Body of pancreas (tissue), 4 donors: ENCODE data around the gene TEPSIN. TPM values are rescaled to one million over a fixed set of nuclear protein-coding genes. Genes with fewer than 3 reads are reported as not detected.

Source experiments
- ATAC-seq: fragments of 150-250 bp; one replicate; pipeline ENCODE4 v1.9.1; 2016
- DNase-seq, 4 donors: peaks; one replicate each; pipeline ENCODE4 v3.0.0-alpha.2; 2019
- H3K27ac ChIP-seq, 4 donors: fragments of 200-600 bp; sonication (generic); 1 replicate in 3 of 4; 2 replicates in 1 of 4; pipeline versions ENCODE4 v1.5.1 to v1.6.1; 2016 to 2019; ENCODE audit warnings: mild to moderate bottlenecking in 1 of 4, mixed read lengths in 1 of 4, moderate library complexity in 1 of 4
- H3K27me3 ChIP-seq, 2 donors: fragments of 200-600 bp; sonication (generic); one replicate each; pipeline ENCODE4 v1.6.0; 2016; ENCODE audit warnings: mild to moderate bottlenecking in 1 of 2
- H3K36me3 ChIP-seq, 2 donors: fragments of 200-600 bp; sonication (generic); replicated peaks in 1 of 2; 2 replicates each; pipeline ENCODE4 v1.5.1; 2016; ENCODE audit warnings: low read depth in 2 of 2; ENCODE audit not compliant: insufficient read depth in 1 of 2
- H3K4me1 ChIP-seq: fragments of 200-600 bp; sonication (generic); one replicate; pipeline ENCODE4 v1.6.0; 2016
- H3K4me3 ChIP-seq, 2 donors: fragments of 200-600 bp; sonication (generic); 1 replicate in 1 of 2; 2 replicates in 1 of 2; pipeline ENCODE4 v1.5.1; 2016 to 2019
- H3K9me3 ChIP-seq, 3 donors: fragments of 200-600 bp; sonication (generic); 1 replicate in 2 of 3; 2 replicates in 1 of 3; pipeline ENCODE4 v1.5.1; 2016
- POLR2A ChIP-seq, 3 donors: fragments of 450-650 bp; IDR thresholded peaks; one replicate each; pipeline ENCODE4 v1.6.1; 2016; ENCODE audit warnings: antibody characterized with exemption in 3 of 3, mild to moderate bottlenecking in 2 of 3
- WGBS, 2 donors: methylation state at CpG; one replicate each; pipeline ENCODE4 v1.1.5; 2017; 5-methylcytosine and 5-hydroxymethylcytosine counted together
- intact Hi-C: fragments of 100-400 bp; cut with DNase I; formaldehyde crosslinking; loops from one replicate; pipeline ENCODE4 v1.15.1; 2023
- total RNA-seq, 2 donors: library from RNA; depleted of rRNA; stranded (reverse); fragments of >200 nt; gene quantifications; one replicate each; pipeline ENCODE4 v1.1.0, GENCODE V29; 2016
- TF ChIP-seq, protein P1 (sequence below), 7 experiments: fragments of 450-650 bp in 4 of 7; fragments of 200-600 bp in 3 of 7; sonication (generic) in 3 of 7; IDR thresholded peaks; one replicate each; pipeline ENCODE4 v1.5.1; 2016 to 2019; ENCODE audit warnings: antibody characterized with exemption in 7 of 7

TEPSIN gene
- total RNA-seq, 2 donors from 2014 or later = 31.9 to 102 TPM

- 94 to 97% methylated on average over 6 to 32 of the region's 37 CpGs for WGBS, 2 donors
- intact Hi-C loops = loop anchor here (5.0 kb wide), 1 partner anchor 53 kb away; no protein-coding TSS in a partner anchor
- ATAC-seq (no peak), DNase-seq (no peak)
- Histone ChIP-seq H3K27me3 (no peaks in the 10 kb centered on the region), H3K27ac (no peak overlapping the region), H3K36me3 (no peaks in the 10 kb centered on the region), H3K4me1 (peaks cover under 1% of the 10 kb centered on the region), H3K4me3 (no peak overlapping the region), H3K9me3 (no peaks in the 10 kb centered on the region)
- TF ChIP-seq, protein P1, sequence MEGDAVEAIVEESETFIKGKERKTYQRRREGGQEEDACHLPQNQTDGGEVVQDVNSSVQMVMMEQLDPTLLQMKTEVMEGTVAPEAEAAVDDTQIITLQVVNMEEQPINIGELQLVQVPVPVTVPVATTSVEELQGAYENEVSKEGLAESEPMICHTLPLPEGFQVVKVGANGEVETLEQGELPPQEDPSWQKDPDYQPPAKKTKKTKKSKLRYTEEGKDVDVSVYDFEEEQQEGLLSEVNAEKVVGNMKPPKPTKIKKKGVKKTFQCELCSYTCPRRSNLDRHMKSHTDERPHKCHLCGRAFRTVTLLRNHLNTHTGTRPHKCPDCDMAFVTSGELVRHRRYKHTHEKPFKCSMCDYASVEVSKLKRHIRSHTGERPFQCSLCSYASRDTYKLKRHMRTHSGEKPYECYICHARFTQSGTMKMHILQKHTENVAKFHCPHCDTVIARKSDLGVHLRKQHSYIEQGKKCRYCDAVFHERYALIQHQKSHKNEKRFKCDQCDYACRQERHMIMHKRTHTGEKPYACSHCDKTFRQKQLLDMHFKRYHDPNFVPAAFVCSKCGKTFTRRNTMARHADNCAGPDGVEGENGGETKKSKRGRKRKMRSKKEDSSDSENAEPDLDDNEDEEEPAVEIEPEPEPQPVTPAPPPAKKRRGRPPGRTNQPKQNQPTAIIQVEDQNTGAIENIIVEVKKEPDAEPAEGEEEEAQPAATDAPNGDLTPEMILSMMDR (IDR thresholded peaks at IDR 0.05) = no peak
These were observed 43.6 kb downstream of the TEPSIN start for GRCh38 chr17:81194941-81195901.

DNA sequence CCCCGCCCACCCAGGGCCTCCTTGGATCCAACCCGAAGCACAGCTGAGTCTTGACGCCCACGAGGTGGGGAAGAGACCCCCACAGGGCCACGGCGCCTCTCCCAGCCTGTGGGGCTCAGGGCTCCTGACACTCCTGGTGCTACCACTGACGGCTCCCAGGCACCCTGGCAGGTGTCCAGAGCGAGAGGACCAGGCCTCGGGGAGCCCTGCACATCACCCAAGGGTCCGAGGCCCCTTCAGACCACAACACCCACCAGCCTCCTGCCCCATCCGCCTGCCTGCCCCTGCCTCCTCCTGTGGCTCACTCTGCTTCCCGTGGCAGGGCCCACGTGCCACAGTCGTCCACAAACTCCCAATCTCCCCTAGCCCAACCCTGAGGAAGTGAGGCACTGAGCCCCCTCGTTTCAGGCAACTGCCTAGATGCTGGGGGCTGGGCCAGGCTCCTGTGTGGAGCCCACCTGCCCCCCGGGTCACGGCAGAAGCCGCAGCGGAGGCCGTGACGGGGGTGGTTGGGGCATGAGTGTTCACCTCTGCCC is 44.6 kb downstream of the TEPSIN start:
- DNase-seq (no peak), ATAC-seq (no peak)
- WGBS, 2 donors = 91 to 93% methylated on average over 6 to 17 of the region's 21 CpGs

DNA sequence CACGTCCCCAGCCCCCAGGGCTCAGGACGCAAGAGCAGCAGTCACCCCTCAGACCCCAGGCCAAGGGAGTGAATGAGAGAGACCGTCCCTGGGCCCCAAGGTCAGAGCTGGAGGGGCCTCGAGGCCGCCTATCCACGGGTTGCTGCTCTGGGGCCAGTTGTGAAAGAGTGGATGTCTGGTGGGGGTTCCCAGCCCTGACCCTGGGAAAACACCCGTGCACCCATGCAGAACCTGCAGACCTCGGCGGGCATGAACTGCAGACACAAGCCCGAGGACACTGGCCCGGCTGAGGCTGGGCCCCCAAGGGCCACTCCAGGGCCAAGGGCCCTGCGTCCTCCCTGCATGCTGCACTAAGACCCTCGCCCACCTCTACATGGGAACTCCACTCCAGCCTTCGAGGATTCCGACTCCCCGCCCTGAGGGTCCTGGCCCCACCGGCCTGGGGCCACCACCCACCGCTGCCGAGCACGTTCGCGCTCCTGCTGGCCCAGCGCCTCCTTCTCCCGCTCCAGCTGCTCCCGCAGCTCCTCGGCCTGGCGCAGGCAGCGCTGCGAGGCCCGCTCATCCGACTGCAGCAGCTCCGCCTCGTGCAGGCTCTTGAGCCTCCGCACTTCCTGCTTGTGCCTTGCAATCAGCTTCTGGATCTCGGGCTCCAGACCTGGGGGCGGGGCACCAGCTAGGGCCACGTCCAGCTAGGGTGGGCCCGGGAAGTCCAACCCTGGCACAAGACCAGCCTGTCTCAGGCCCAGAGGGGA is 45.2 kb downstream of the TEPSIN start:
- H3K9me3 ChIP-seq = no peaks in the 10 kb centered on the region
- no peaks in the 10 kb centered on the region for H3K4me1 ChIP-seq
- 83 to 93% methylated on average over 32 to 36 of the region's 38 CpGs for WGBS, 2 donors
- H3K27ac ChIP-seq = no peak overlapping the region
- DNase-seq (peak in 1 of 4 donors; percentile 8), ATAC-seq (no peak)
- intact Hi-C loops = no loop called here
- no peaks in the 10 kb centered on the region for H3K27me3 ChIP-seq
- TF ChIP-seq, protein P1 (IDR thresholded peaks at IDR 0.05) = no peak
- TF ChIP-seq POLR2A (IDR thresholded peaks at IDR 0.05) = no peak
- no peaks in the 10 kb centered on the region for H3K36me3 ChIP-seq
- H3K4me3 ChIP-seq = no peak overlapping the region

More for the DNA sequence above, 44.6 kb downstream of the TEPSIN start:
- H3K9me3 ChIP-seq = no peaks in the 10 kb centered on the region
- H3K27ac ChIP-seq = no peak overlapping the region
- H3K27me3 ChIP-seq = no peaks in the 10 kb centered on the region
- H3K36me3 ChIP-seq = no peaks in the 10 kb centered on the region
- no peak for TF ChIP-seq POLR2A (IDR thresholded peaks at IDR 0.05)
- TF ChIP-seq, protein P1 (IDR thresholded peaks at IDR 0.05) = no peak
- H3K4me1 ChIP-seq = no peaks in the 10 kb centered on the region
- no peak overlapping the region for H3K4me3 ChIP-seq
- intact Hi-C loops = no loop called here

GRCh38 chr17:81193051-81193410 is 45.8 kb downstream of the TEPSIN start:
- Histone ChIP-seq H3K36me3 (no peaks in the 10 kb centered on the region), H3K27ac (no peak overlapping the region), H3K9me3 (no peaks in the 10 kb centered on the region), H3K4me1 (no peaks in the 10 kb centered on the region), H3K27me3 (no peaks in the 10 kb centered on the region), H3K4me3 (no peak overlapping the region)
- 93 to 100% methylated on average over 2 to 17 of the region's 17 CpGs for WGBS, 2 donors
- TF ChIP-seq, protein P1 (IDR thresholded peaks at IDR 0.05) = no peak
- no peak for TF ChIP-seq POLR2A (IDR thresholded peaks at IDR 0.05)
- intact Hi-C loops = no loop called here
- DNase-seq (no peak), ATAC-seq (no peak)
